Smooth muscle cell (in vitro differentiated cells): ENCODE data around the gene PEX10. TPM values are rescaled to one million over a fixed set of nuclear protein-coding genes. Genes with fewer than 3 reads are reported as not detected.

ENCODE experiments used
- DNase-seq: peaks from one replicate; lab custom pipeline; 2025; ENCODE audit not compliant: unreplicated experiment; lab: John Stamatoyannopoulos, UW
- H2AFZ ChIP-seq: fragments of 200-600 bp; sonication (generic); 2 replicates; pipeline ENCODE4 v1.6.0; 2016; ENCODE audit warnings: antibody characterized with exemption, low read depth, mild to moderate bottlenecking
- H3F3A ChIP-seq: fragments of 200-600 bp; sonication (generic); 2 replicates; pipeline ENCODE4 v1.6.0; 2017; ENCODE audit warnings: antibody characterized with exemption, low read depth
- H3K27ac ChIP-seq: fragments of 200-600 bp; sonication (generic); 2 replicates; pipeline ENCODE4 v1.5.1; 2016; ENCODE audit warnings: low read depth, mild to moderate bottlenecking
- H3K27me3 ChIP-seq: fragments of 200-600 bp; sonication (generic); 2 replicates; pipeline ENCODE4 v1.6.1; 2016; ENCODE audit warnings: low read depth, mild to moderate bottlenecking
- H3K36me3 ChIP-seq: fragments of 200-600 bp; sonication (generic); 2 replicates; pipeline ENCODE4 v1.5.1; 2016; ENCODE audit warnings: low read depth
- H3K4me1 ChIP-seq: fragments of 200-600 bp; sonication (generic); 2 replicates; pipeline ENCODE4 v1.5.1; 2016; ENCODE audit warnings: low read depth
- H3K4me2 ChIP-seq: fragments of 200-600 bp; sonication (generic); 2 replicates; pipeline ENCODE4 v1.6.0; 2016; ENCODE audit warnings: mild to moderate bottlenecking
- H3K4me3 ChIP-seq: fragments of 200-600 bp; sonication (generic); 2 replicates; pipeline ENCODE4 v1.5.1; 2016; ENCODE audit warnings: mild to moderate bottlenecking
- H3K79me2 ChIP-seq: fragments of 200-600 bp; sonication (generic); 2 replicates; pipeline ENCODE4 v1.6.0; 2016; ENCODE audit warnings: low read depth, mild to moderate bottlenecking
- H3K9ac ChIP-seq: fragments of 200-600 bp; sonication (generic); 2 replicates; pipeline ENCODE4 v1.6.0; 2016; ENCODE audit warnings: low read depth
- H3K9me3 ChIP-seq: fragments of 200-600 bp; sonication (generic); replicated peaks from 2 replicates; pipeline ENCODE4 v1.5.1; 2016; ENCODE audit warnings: low read depth
- H4K20me1 ChIP-seq: fragments of 200-600 bp; sonication (generic); 2 replicates; pipeline ENCODE4 v1.6.0; 2016; ENCODE audit warnings: low read depth
- CTCF ChIP-seq: fragments of 200-600 bp; sonication (generic); IDR thresholded peaks from 2 replicates; pipeline ENCODE4 v1.5.1; 2017; ENCODE audit warnings: borderline replicate concordance, mild to moderate bottlenecking, antibody characterized with exemption; ENCODE audit not compliant: insufficient read depth, poor library complexity, severe bottlenecking
- WGBS: methylation state at CpG from one replicate; pipeline ENCODE4 v1.1.7; 2016; ENCODE audit warnings: low lambda C conversion rate; 5-methylcytosine and 5-hydroxymethylcytosine counted together
- polyA plus RNA-seq: library from polyadenylated mRNA; unstranded; fragments of >200 nt; fragmentation: Nextera tagmentation; extraction: Ambion mirVana; gene quantifications from 2 replicates; pipeline ENCODE4 v1.2.1, GENCODE V29; 2016
- total RNA-seq: library from RNA; depleted of rRNA; stranded (reverse); fragments of >200 nt; gene quantifications from 2 replicates; pipeline ENCODE4 v1.2.3, GENCODE V29; 2014

PEX10 gene
- total and polyA plus RNA-seq, 2 experiments from 2014 or later: 14.0 to 20.3 TPM

GRCh38 chr1:2394220-2394619 lies 18.1 kb downstream of the PEX10 start:
- H3K9me3 ChIP-seq: no peaks in the 10 kb centered on the region
- H3K9ac ChIP-seq: no peak overlapping the region
- H3F3A ChIP-seq: peaks cover 4% of the 10 kb centered on the region
- no peak for TF ChIP-seq CTCF
- no peak overlapping the region for H2AFZ ChIP-seq
- no peak overlapping the region for H3K4me2 ChIP-seq
- peaks cover 6% of the 10 kb centered on the region for H3K4me1 ChIP-seq
- H3K27me3 ChIP-seq: no peaks in the 10 kb centered on the region
- no peaks in the 10 kb centered on the region for H3K36me3 ChIP-seq
- H3K4me3 ChIP-seq: no peak overlapping the region
- H3K79me2 ChIP-seq: peaks cover 87% of the 10 kb centered on the region
- 97% methylated on average over 7 of the region's 7 CpGs for WGBS
- no peak for DNase-seq
- peaks cover 44% of the 10 kb centered on the region for H4K20me1 ChIP-seq
- H3K27ac ChIP-seq: no peak overlapping the region

- H3F3A ChIP-seq: peaks cover 3% of the 10 kb centered on the region
- H3K4me3 ChIP-seq: no peak overlapping the region
- no peak overlapping the region for H3K9ac ChIP-seq
- H2AFZ ChIP-seq: no peak overlapping the region
- peaks cover 37% of the 10 kb centered on the region for H4K20me1 ChIP-seq
- H3K27ac ChIP-seq: no peak overlapping the region
- no peaks in the 10 kb centered on the region for H3K27me3 ChIP-seq
- H3K79me2 ChIP-seq: peaks cover 79% of the 10 kb centered on the region
- TF ChIP-seq CTCF: no peak
- no peaks in the 10 kb centered on the region for H3K36me3 ChIP-seq
- no peak for DNase-seq
- WGBS: 96% methylated on average over 9 of the region's 9 CpGs
- H3K4me2 ChIP-seq: peak overlapping the region; percentile 96
- peaks cover 6% of the 10 kb centered on the region for H3K4me1 ChIP-seq
- no peaks in the 10 kb centered on the region for H3K9me3 ChIP-seq
Measured at GRCh38 chr1:2393471-2393877, 18.9 kb downstream of the PEX10 start.

- Histone ChIP-seq H2AFZ (no peak overlapping the region), H3K27ac (peak overlapping the region; percentile 52), H3K79me2 (peaks cover 72% of the 10 kb centered on the region), H3K4me2 (peak overlapping the region; percentile 96), H3K4me1 (peaks cover 6% of the 10 kb centered on the region), H3K36me3 (no peaks in the 10 kb centered on the region), H3F3A (peaks cover 3% of the 10 kb centered on the region), H3K27me3 (no peaks in the 10 kb centered on the region), H3K9ac (peak overlapping the region; percentile 84), H3K9me3 (no peaks in the 10 kb centered on the region), H4K20me1 (peaks cover 37% of the 10 kb centered on the region), H3K4me3 (peak overlapping the region; percentile 95)
- no peak for DNase-seq
- 80% methylated on average over 16 of the region's 16 CpGs for WGBS
- no peak for TF ChIP-seq CTCF
Measured at GRCh38 chr1:2392686-2393085, 19.7 kb downstream of the PEX10 start.

GRCh38 chr1:2391931-2392509 lies 20.3 kb downstream of the PEX10 start:
- peaks cover 3% of the 10 kb centered on the region for H3F3A ChIP-seq
- peaks cover 31% of the 10 kb centered on the region for H4K20me1 ChIP-seq
- H3K27ac ChIP-seq: peak overlapping the region; percentile 52
- DNase-seq: no peak
- no peak for TF ChIP-seq CTCF
- peak overlapping the region; percentile 84 for H3K9ac ChIP-seq
- H3K4me3 ChIP-seq: peak overlapping the region; percentile 95
- peaks cover 6% of the 10 kb centered on the region for H3K4me1 ChIP-seq
- no peaks in the 10 kb centered on the region for H3K9me3 ChIP-seq
- WGBS: 1% methylated on average over 25 of the region's 62 CpGs
- no peak overlapping the region for H2AFZ ChIP-seq
- peak overlapping the region; percentile 96 for H3K4me2 ChIP-seq
- no peaks in the 10 kb centered on the region for H3K27me3 ChIP-seq
- no peaks in the 10 kb centered on the region for H3K36me3 ChIP-seq
- H3K79me2 ChIP-seq: peaks cover 66% of the 10 kb centered on the region
